ENCODE results near the gene FAM222B.
A peak's percentile ranks its signal among the peaks of the same experiment; 100 is the strongest.

FAM222B gene

GRCh38 chr17:28710861-28711722, 131.5 kb downstream of the FAM222B start:
- DNase-seq: peak; percentile 27

GRCh38 chr17:28707339-28707720, 135.3 kb downstream of the FAM222B start:
- no peak for DNase-seq

- DNase-seq: no peak
Measured at GRCh38 chr17:28706471-28707338, 135.9 kb downstream of the FAM222B start.

All from KG1 (cell line).